GM13977 (cell line): ENCODE data around the gene TMEM203.
A peak's percentile ranks its signal among the peaks of the same experiment; 100 is the strongest.

ENCODE experiments used
- DNase-seq: peaks from one replicate; pipeline ENCODE4 v3.0.0; 2012; ENCODE audit warnings: low spot score
- CTCF ChIP-seq: IDR thresholded peaks from 2 replicates; pipeline ENCODE4 v1.5.1; 2012; ENCODE audit warnings: mild to moderate bottlenecking, control low read depth; ENCODE audit not compliant: insufficient read depth; ENCODE audit errors: extremely low read depth, missing control alignments
- in situ Hi-C: fragments of 300-500 bp; cut with MboI; formaldehyde crosslinking; loops from one replicate; pipeline ENCODE4 v1.12.0; 2022; ENCODE audit warnings: low sequenced_read_pairs, low pct_unique_long_range_greater_than_20kb, mixed read lengths, inconsistent platforms; ENCODE audit not compliant: unreplicated experiment

Gene TMEM203

DNA sequence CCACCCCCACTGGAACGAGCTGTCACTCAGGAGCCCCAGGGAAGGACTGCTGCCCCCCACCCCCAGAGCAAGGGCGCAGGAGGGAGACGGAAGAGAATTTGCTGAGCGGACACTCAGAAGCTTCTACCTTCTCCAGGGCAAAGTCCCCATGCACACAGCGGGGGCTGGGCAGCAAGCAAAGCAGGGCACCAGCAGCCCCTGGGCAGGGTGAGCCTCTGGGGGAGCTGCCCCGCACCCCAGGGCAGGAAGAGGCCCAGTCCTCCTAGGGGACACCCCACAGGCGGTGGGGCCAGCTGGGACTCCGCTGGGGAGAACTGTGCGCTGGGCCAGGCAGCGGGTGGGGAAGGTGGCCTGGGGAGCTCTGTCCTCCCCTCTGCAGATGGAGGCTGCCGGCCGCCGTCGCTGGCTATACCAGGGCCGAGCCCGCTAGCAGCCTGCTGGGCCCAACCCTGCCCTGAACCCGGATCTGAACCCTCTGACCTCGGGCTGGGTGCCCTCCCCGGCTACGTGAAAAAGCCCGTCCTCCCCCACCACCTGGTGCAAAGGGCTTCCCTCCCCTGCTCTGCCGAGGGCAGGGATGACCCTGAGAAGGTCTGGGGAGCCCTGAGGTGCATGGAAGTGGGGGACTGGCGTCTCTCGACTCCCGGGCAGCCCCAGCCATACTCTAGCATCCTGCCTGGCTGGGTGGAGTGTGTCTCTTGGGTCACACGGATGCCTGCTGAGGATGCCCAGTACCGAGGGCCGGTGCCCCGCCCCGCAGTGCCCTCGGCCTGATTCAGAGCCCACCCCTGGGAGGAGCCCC lies 24.7 kb upstream of the TMEM203 start:
- in situ Hi-C loops = loop anchor here (10.0 kb wide), 1 partner anchor 105 kb away; no protein-coding TSS in a partner anchor
- no peak for TF ChIP-seq CTCF
- no peak for DNase-seq

- no peak for DNase-seq
- TF ChIP-seq CTCF = no peak
- in situ Hi-C loops = loop anchor here (10.0 kb wide), 1 partner anchor 104 kb away; no protein-coding TSS in a partner anchor
These were observed 23.8 kb upstream of the TMEM203 start for GRCh38 chr9:137228968-137229896.

- in situ Hi-C loops = loop anchor here (10.0 kb wide), 1 partner anchor 104 kb away; no protein-coding TSS in a partner anchor
- DNase-seq = no peak
- no peak for TF ChIP-seq CTCF
These were observed 23.1 kb upstream of the TMEM203 start for GRCh38 chr9:137228506-137228967.

DNA sequence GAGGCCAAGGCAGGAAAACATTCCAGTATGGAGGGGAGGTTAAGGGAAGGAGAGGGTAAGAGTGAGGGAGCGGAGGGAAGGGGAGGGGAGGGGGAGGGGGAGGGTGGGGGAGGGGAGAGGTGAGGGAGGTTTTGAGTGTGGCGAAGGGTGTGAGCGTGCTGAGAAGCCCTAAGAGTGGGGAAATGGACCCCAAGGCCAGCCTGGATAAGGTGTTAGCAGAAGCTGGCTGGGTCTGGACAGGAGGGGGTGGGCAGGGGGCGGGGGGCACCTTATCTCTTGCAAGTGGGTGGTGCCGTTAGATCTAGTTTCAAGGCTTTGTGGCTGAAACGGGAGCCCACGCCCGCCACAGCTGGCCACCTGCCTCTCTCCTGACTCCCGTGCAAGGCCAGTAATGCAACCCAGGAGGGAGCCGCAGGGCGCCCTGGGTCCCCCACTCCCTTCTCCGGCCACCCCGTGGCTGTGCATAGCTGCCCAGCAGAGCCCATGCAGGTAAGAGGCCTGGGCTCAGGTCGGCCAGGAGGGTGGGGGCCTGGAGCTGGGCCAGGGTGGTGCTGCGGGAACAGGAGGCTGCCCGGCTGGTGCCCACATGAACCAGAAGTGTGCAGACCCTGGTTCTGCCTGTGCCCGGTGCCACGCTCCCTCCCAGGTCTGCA lies 22.5 kb upstream of the TMEM203 start:
- no peak for TF ChIP-seq CTCF
- DNase-seq = no peak
- in situ Hi-C loops = loop anchor here (10.0 kb wide), 1 partner anchor 103 kb away; no protein-coding TSS in a partner anchor

DNA sequence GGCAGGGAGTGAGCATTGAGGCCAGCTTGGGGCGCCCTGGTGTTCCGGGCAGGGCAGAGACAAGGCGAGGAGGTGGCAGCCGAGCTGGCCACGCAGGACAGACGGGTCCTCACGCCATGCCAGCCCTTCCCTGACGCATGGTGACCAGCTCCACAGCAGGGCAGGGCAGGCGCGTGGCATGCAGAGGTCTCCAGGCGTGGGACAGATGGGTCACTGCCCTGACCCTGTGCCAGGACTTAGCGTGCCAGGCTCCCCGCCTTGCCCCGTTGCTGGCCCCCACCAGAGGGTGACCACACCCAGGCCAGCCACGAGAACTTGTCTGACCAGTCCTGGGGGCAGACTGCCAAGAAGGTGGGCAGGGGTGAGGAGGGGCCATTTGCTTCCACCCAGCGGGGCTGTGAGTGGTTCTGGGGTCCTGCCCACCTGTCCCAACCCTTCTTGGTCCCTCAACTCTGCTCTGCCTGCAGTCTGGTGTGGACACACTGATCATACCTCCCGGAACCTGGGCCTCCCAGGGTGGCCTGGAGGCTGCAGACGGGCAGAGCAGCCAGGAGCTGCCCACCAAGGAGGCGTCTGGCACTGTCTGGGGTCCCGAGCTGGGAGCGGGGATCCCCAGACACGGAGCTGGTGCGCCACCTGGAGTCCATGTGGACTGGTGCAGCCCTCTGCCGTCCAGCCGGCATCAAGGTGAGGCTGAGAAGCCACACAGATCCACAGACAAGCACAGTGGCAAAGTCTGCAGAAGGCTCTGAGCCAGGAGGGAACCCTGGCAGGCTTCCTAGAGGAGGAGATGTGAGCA lies 21.8 kb upstream of the TMEM203 start, which contains the start of gene RNF224:
Gene RNF224 (plus strand): TSS at position 449 of the 799 bp plus-strand sequence. CDS start 834 bp downstream, outside the sequence.
- peak; percentile 90 for DNase-seq
- in situ Hi-C loops = loop anchor here (10.0 kb wide), 1 partner anchor 102 kb away; no protein-coding TSS in a partner anchor
- TF ChIP-seq CTCF = peak; percentile 98
